Heart right ventricle (tissue), 16 donors: Measurements from ENCODE around the gene CCR1. TPM values are rescaled to one million over a fixed set of nuclear protein-coding genes. Genes with fewer than 3 reads are reported as not detected.

Experiments used
- ATAC-seq, 8 donors: fragments of 200-7000 bp; cut with Tn5 transposase; one replicate each; pipeline ENCODE4 v1.9.1; 2020; ENCODE audit warnings: mild to moderate bottlenecking in 8 of 8, moderate library complexity in 8 of 8, moderate number of reproducible peaks in 1 of 8
- DNase-seq, 2 donors: peaks; one replicate each; pipeline ENCODE4 v3.0.0-alpha.2; 2020
- H3K27ac ChIP-seq, 10 donors: fragments of 200-600 bp; sonication (generic) in 2 of 10; one replicate each; pipeline versions ENCODE4 v1.5.0 to v1.8.0; 2020 to 2022; ENCODE audit warnings: mild to moderate bottlenecking in 3 of 10
- H3K27me3 ChIP-seq, 7 donors: fragments of 200-600 bp; one replicate each; pipeline ENCODE4 v1.8.0; 2021 to 2022; ENCODE audit warnings: mild to moderate bottlenecking in 2 of 7
- H3K36me3 ChIP-seq, 9 donors: fragments of 200-600 bp; sonication (generic) in 1 of 9; one replicate each; pipeline versions ENCODE4 v1.5.0 to v1.8.0; 2020 to 2022; ENCODE audit warnings: mild to moderate bottlenecking in 2 of 9
- H3K4me1 ChIP-seq, 9 donors: fragments of 200-600 bp; sonication (generic) in 1 of 9; one replicate each; pipeline versions ENCODE4 v1.5.0 to v1.8.0; 2020 to 2022; ENCODE audit warnings: mild to moderate bottlenecking in 4 of 9
- H3K4me3 ChIP-seq, 10 donors: fragments of 200-600 bp; sonication (generic) in 2 of 10; one replicate each; pipeline versions ENCODE4 v1.5.0 to v1.8.0; 2020 to 2022; ENCODE audit warnings: mild to moderate bottlenecking in 7 of 10, moderate library complexity in 2 of 10
- H3K9me3 ChIP-seq, 11 donors: fragments of 200-600 bp in 10 of 11; sonication (generic) in 2 of 11; one replicate each; pipeline versions ENCODE4 v1.5.0 to v1.8.0; 2013 to 2022; ENCODE audit warnings: mild to moderate bottlenecking in 2 of 11, control low read depth in 1 of 11, moderate library complexity in 1 of 11
- WGBS, 2 donors: extraction: QIAGEN DNeasy Blood & Tissue Kit; methylation state at CpG; one replicate each; pipeline ENCODE4 v1.1.7; 2013; ENCODE audit warnings: inconsistent platforms in 1 of 2; 5-methylcytosine and 5-hydroxymethylcytosine counted together
- intact Hi-C, 10 donors: fragments of 100-400 bp; cut with DNase I; formaldehyde crosslinking; loops; one replicate each; pipeline versions ENCODE4 v1.11.1 to v1.14.2; 2022
- polyA plus RNA-seq, 2 donors: library from polyadenylated mRNA; stranded (reverse); fragments of 200-250 nt; gene quantifications; one replicate each; pipeline ENCODE4 v1.2.3, GENCODE V29; 2013
- total RNA-seq, 10 donors: library from RNA; stranded (reverse); fragmentation: NEBNext Ultra II Directional in 3 of 10; extraction: Animal tissue kit (Norgen Biotek cat#: 25700) in 3 of 10; gene quantifications; one replicate each; pipeline versions ENCODE4 v1.2.1 to v1.2.4, GENCODE V29; 2021 to 2023
- TF ChIP-seq, protein P1 (sequence below), 9 donors: fragments of 200-600 bp; sonication (generic) in 2 of 9; IDR thresholded peaks; one replicate each; pipeline versions ENCODE4 v1.5.0 to v1.8.0; 2021 to 2022; ENCODE audit warnings: antibody characterized with exemption in 9 of 9, mild to moderate bottlenecking in 5 of 9, moderate library complexity in 1 of 9
- donor health status: Arrhythmogenic right ventricular cardiomyopathy.
- donor health status: ischemic (EF 13 %, LVEDD 7.1; RV severe dilation, severe dysfunction).
- donor health status: healthy with polysubstance abuse.
- donor health status: DM: no; HTN: yes; CAD: no.
- donor health status: DM: no; HTN: no; CAD: no.
- donor health status: ischemic (EF 25% LVEDD 6.9; RV normal size, moderate dysfunction).
- donor health status: ischemic (EF 25% LVEDD 5.7; RV mildly dilated, moderate dysfunction).
- donor health status: healthy.
- donor health status: DM: yes; HTN: yes; CAD: no.
- donor health status: Ischemic cardiomyopathy.
- donor health status: ischemic (EF 35%, LVEDD 5.7; RV mildly dilated, moderate dysfunction).
- donor health status: nonischemic (EF 11% LVEDD 7.7; RV severe dilation, severe dysfunction).
- donor health status: DM: yes; HTN: yes; CAD: no.
- donor health status: PGD.
- donor health status: ischemic (EF 29% LVEDD 5.4; RV normal size, mild dysfunction).
- donor health status: nonischemic (EF 23%, LVEDD 6.1; RV moderate dilation, normal function).

The CCR1 gene
- total and polyA plus RNA-seq, 12 donors, result 0.66 to 24.9 (median 1.6) TPM

DNA sequence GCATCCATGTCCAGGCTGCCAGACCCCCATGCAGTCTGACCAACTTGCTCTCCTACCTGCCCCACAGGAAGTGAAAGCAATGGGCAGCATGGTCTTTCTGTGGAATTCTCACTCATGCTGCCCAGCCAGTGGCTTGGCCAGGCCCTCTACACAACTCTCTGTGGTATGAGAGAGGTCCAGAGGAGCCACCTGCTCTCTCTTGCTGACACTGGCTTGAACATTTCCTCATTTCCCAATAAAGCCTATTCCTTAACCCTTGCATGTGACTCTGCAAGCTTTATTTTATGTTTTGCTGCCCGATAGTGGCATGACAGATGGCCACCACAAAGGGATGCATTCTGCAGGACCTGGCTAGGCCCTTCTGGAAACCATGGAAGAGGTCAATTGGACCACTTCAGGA is 53.8 kb downstream of the CCR1 start:
- ATAC-seq (peak in 2 of 8 donors; percentile 29 to 49), DNase-seq (no peak)
- TF ChIP-seq, protein P1, sequence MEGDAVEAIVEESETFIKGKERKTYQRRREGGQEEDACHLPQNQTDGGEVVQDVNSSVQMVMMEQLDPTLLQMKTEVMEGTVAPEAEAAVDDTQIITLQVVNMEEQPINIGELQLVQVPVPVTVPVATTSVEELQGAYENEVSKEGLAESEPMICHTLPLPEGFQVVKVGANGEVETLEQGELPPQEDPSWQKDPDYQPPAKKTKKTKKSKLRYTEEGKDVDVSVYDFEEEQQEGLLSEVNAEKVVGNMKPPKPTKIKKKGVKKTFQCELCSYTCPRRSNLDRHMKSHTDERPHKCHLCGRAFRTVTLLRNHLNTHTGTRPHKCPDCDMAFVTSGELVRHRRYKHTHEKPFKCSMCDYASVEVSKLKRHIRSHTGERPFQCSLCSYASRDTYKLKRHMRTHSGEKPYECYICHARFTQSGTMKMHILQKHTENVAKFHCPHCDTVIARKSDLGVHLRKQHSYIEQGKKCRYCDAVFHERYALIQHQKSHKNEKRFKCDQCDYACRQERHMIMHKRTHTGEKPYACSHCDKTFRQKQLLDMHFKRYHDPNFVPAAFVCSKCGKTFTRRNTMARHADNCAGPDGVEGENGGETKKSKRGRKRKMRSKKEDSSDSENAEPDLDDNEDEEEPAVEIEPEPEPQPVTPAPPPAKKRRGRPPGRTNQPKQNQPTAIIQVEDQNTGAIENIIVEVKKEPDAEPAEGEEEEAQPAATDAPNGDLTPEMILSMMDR (IDR thresholded peaks at IDR 0.05), result no peak
- H3K9me3 ChIP-seq, result peaks cover 0 to 16% (median 0%) of the 10 kb centered on the region in 11 donors
- no peak overlapping the region for H3K27ac ChIP-seq
- no peaks in the 10 kb centered on the region for H3K36me3 ChIP-seq
- WGBS, 2 donors, result 91 to 92% methylated on average over 1 of the region's 1 CpG
- intact Hi-C loops, result no loop called here
- H3K27me3 ChIP-seq, result no peaks in the 10 kb centered on the region
- no peak overlapping the region for H3K4me3 ChIP-seq
- peaks cover 0 to 17% (median 0%) of the 10 kb centered on the region in 9 donors for H3K4me1 ChIP-seq

Other genes with a start within 250 kb of the CCR1 start
- 100 to 1,000 TPM in 8 of 10 donors, 10 to 100 TPM in 2; 82.3 to 216 (median 156) TPM for gene FYCO1, start 212.5 kb downstream of the CCR1 start, total RNA-seq
- 10 to 100 TPM in 1 of 2 donors, 1 to 10 TPM in 1; 8.8 to 59.6 TPM for gene FYCO1, start 212.5 kb downstream of the CCR1 start, polyA plus RNA-seq
- under 1 TPM in 4 of 10 donors, not detected in 6; 0.05 to 0.72 (median 0.09) TPM for gene XCR1, start 180.8 kb downstream of the CCR1 start, total RNA-seq
- under 1 TPM in 1 of 2 donors, not detected in 1; 0.01 TPM for gene XCR1, start 180.8 kb downstream of the CCR1 start, polyA plus RNA-seq
- under 1 TPM in 2 of 10 donors, not detected in 8; 0.61 to 0.67 TPM for gene CCR3, start 34.1 kb upstream of the CCR1 start, total RNA-seq
- gene CCR3, start 34.1 kb upstream of the CCR1 start, polyA plus RNA-seq, result not detected
- 1 to 10 TPM in 2 of 10 donors, under 1 TPM in 8; 0.21 to 8.7 (median 0.67) TPM for gene CCR2, start 145.8 kb upstream of the CCR1 start, total RNA-seq
- under 1 TPM; 0.15 to 0.49 TPM for gene CCR2, start 145.8 kb upstream of the CCR1 start, polyA plus RNA-seq
- gene CCR5, start 162.6 kb upstream of the CCR1 start, total RNA-seq, result 1 to 10 TPM in 2 of 10 donors, under 1 TPM in 8; 0.17 to 7.2 (median 0.38) TPM
- gene CCR5, start 162.6 kb upstream of the CCR1 start, polyA plus RNA-seq, result under 1 TPM; 0.28 to 0.37 TPM
- gene CCRL2, start 198.9 kb upstream of the CCR1 start, total RNA-seq, result 1 to 10 TPM; 1.0 to 5.4 (median 1.7) TPM
- gene CCRL2, start 198.9 kb upstream of the CCR1 start, polyA plus RNA-seq, result 1 to 10 TPM; 1.8 to 1.9 TPM